ENCODE results near the gene DLK2.

The DLK2 gene

GRCh38 chr6:43488667-43489276 is 33.4 kb upstream of the DLK2 start:
- Histone ChIP-seq H3K27ac (ENCODE audit: insufficient read depth, low read length, poor library complexity, severe bottlenecking) (no peak overlapping the region), H3K9me3 (ENCODE audit: control insufficient read depth, low read length) (no peaks in the 10 kb centered on the region), H3K4me3 (ENCODE audit: insufficient read depth, low read depth, low read length, poor library complexity, severe bottlenecking) (no peak overlapping the region), H3K4me1 (ENCODE audit: control insufficient read depth, insufficient read depth, low read length, poor library complexity, severe bottlenecking) (no peaks in the 10 kb centered on the region), H3K36me3 (ENCODE audit: control insufficient read depth, insufficient read depth, low read length) (peaks cover 10% of the 10 kb centered on the region), H3K27me3 (replicated peaks; ENCODE audit: control insufficient read depth, insufficient read depth, low read length, poor library complexity, severe bottlenecking) (no peaks in the 10 kb centered on the region)
- DNase-seq, result no peak

GRCh38 chr6:43481591-43482236 is 26.4 kb upstream of the DLK2 start:
- Histone ChIP-seq H3K4me1 (ENCODE audit: control insufficient read depth, insufficient read depth, low read length, poor library complexity, severe bottlenecking) (peaks cover 13% of the 10 kb centered on the region), H3K36me3 (ENCODE audit: control insufficient read depth, insufficient read depth, low read length) (peaks cover 4% of the 10 kb centered on the region), H3K9me3 (ENCODE audit: control insufficient read depth, low read length) (no peaks in the 10 kb centered on the region), H3K27me3 (replicated peaks; ENCODE audit: control insufficient read depth, insufficient read depth, low read length, poor library complexity, severe bottlenecking) (no peaks in the 10 kb centered on the region), H3K4me3 (ENCODE audit: insufficient read depth, low read depth, low read length, poor library complexity, severe bottlenecking) (no peak overlapping the region), H3K27ac (ENCODE audit: insufficient read depth, low read length, poor library complexity, severe bottlenecking) (no peak overlapping the region)
- no peak for DNase-seq

GRCh38 chr6:43481075-43481474 is 25.7 kb upstream of the DLK2 start:
- peaks cover 4% of the 10 kb centered on the region for H3K36me3 ChIP-seq (ENCODE audit: control insufficient read depth, insufficient read depth, low read length)
- no peaks in the 10 kb centered on the region for H3K27me3 ChIP-seq (replicated peaks; ENCODE audit: control insufficient read depth, insufficient read depth, low read length, poor library complexity, severe bottlenecking)
- no peak overlapping the region for H3K27ac ChIP-seq (ENCODE audit: insufficient read depth, low read length, poor library complexity, severe bottlenecking)
- no peaks in the 10 kb centered on the region for H3K9me3 ChIP-seq (ENCODE audit: control insufficient read depth, low read length)
- DNase-seq, result no peak
- peaks cover 14% of the 10 kb centered on the region for H3K4me1 ChIP-seq (ENCODE audit: control insufficient read depth, insufficient read depth, low read length, poor library complexity, severe bottlenecking)
- H3K4me3 ChIP-seq (ENCODE audit: insufficient read depth, low read depth, low read length, poor library complexity, severe bottlenecking), result no peak overlapping the region

- peaks cover 4% of the 10 kb centered on the region for H3K36me3 ChIP-seq (ENCODE audit: control insufficient read depth, insufficient read depth, low read length)
- peak overlapping the region; percentile 92 for H3K4me3 ChIP-seq (ENCODE audit: insufficient read depth, low read depth, low read length, poor library complexity, severe bottlenecking)
- H3K27ac ChIP-seq (ENCODE audit: insufficient read depth, low read length, poor library complexity, severe bottlenecking), result peak overlapping the region; percentile 93
- no peaks in the 10 kb centered on the region for H3K27me3 ChIP-seq (replicated peaks; ENCODE audit: control insufficient read depth, insufficient read depth, low read length, poor library complexity, severe bottlenecking)
- no peaks in the 10 kb centered on the region for H3K9me3 ChIP-seq (ENCODE audit: control insufficient read depth, low read length)
- peaks cover 14% of the 10 kb centered on the region for H3K4me1 ChIP-seq (ENCODE audit: control insufficient read depth, insufficient read depth, low read length, poor library complexity, severe bottlenecking)
- no peak for DNase-seq
Observed at GRCh38 chr6:43478008-43478372, 22.6 kb upstream of the DLK2 start.

- Histone ChIP-seq H3K9me3 (ENCODE audit: control insufficient read depth, low read length) (no peaks in the 10 kb centered on the region), H3K36me3 (ENCODE audit: control insufficient read depth, insufficient read depth, low read length) (peaks cover 1% of the 10 kb centered on the region), H3K27ac (ENCODE audit: insufficient read depth, low read length, poor library complexity, severe bottlenecking) (peak within 1 kb of the TSS; percentile 93), H3K27me3 (replicated peaks; ENCODE audit: control insufficient read depth, insufficient read depth, low read length, poor library complexity, severe bottlenecking) (no peaks in the 10 kb centered on the region), H3K4me1 (ENCODE audit: control insufficient read depth, insufficient read depth, low read length, poor library complexity, severe bottlenecking) (peaks cover 14% of the 10 kb centered on the region), H3K4me3 (ENCODE audit: insufficient read depth, low read depth, low read length, poor library complexity, severe bottlenecking) (peak within 1 kb of the TSS; percentile 92)
- peak; percentile 89 to 93 (median 91) for DNase-seq
Observed at GRCh38 chr6:43477235-43478007, 22.1 kb upstream of the DLK2 start, which contains the start of gene TJAP1. Gene TJAP1, plus strand, starts transcription at chr6:43477570. Its CDS starts 21,432 bp downstream, at chr6:43499002.

- peaks cover 14% of the 10 kb centered on the region for H3K4me1 ChIP-seq (ENCODE audit: control insufficient read depth, insufficient read depth, low read length, poor library complexity, severe bottlenecking)
- no peak for DNase-seq
- peak overlapping the region; percentile 92 for H3K4me3 ChIP-seq (ENCODE audit: insufficient read depth, low read depth, low read length, poor library complexity, severe bottlenecking)
- peak overlapping the region; percentile 93 for H3K27ac ChIP-seq (ENCODE audit: insufficient read depth, low read length, poor library complexity, severe bottlenecking)
- no peaks in the 10 kb centered on the region for H3K27me3 ChIP-seq (replicated peaks; ENCODE audit: control insufficient read depth, insufficient read depth, low read length, poor library complexity, severe bottlenecking)
- H3K36me3 ChIP-seq (ENCODE audit: control insufficient read depth, insufficient read depth, low read length), result no peaks in the 10 kb centered on the region
- no peaks in the 10 kb centered on the region for H3K9me3 ChIP-seq (ENCODE audit: control insufficient read depth, low read length)
Observed at GRCh38 chr6:43476746-43477145, 21.4 kb upstream of the DLK2 start.

GRCh38 chr6:43475516-43475915 is 20.2 kb upstream of the DLK2 start:
- H3K9me3 ChIP-seq (ENCODE audit: control insufficient read depth, low read length), result no peaks in the 10 kb centered on the region
- DNase-seq, result no peak
- peaks cover 14% of the 10 kb centered on the region for H3K4me1 ChIP-seq (ENCODE audit: control insufficient read depth, insufficient read depth, low read length, poor library complexity, severe bottlenecking)
- no peak overlapping the region for H3K27ac ChIP-seq (ENCODE audit: insufficient read depth, low read length, poor library complexity, severe bottlenecking)
- no peak overlapping the region for H3K4me3 ChIP-seq (ENCODE audit: insufficient read depth, low read depth, low read length, poor library complexity, severe bottlenecking)
- no peaks in the 10 kb centered on the region for H3K27me3 ChIP-seq (replicated peaks; ENCODE audit: control insufficient read depth, insufficient read depth, low read length, poor library complexity, severe bottlenecking)
- no peaks in the 10 kb centered on the region for H3K36me3 ChIP-seq (ENCODE audit: control insufficient read depth, insufficient read depth, low read length)

- Histone ChIP-seq H3K9me3 (ENCODE audit: control insufficient read depth, low read length) (no peaks in the 10 kb centered on the region), H3K36me3 (ENCODE audit: control insufficient read depth, insufficient read depth, low read length) (no peaks in the 10 kb centered on the region)
- no peak for DNase-seq
Observed at GRCh38 chr6:43472515-43472914, 17.2 kb upstream of the DLK2 start.

GRCh38 chr6:43471399-43471798 is 16.1 kb upstream of the DLK2 start:
- no peaks in the 10 kb centered on the region for H3K4me1 ChIP-seq (ENCODE audit: control insufficient read depth, insufficient read depth, low read length, poor library complexity, severe bottlenecking)

More at GRCh38 chr6:43472515-43472914, 17.2 kb upstream of the DLK2 start:
- Histone ChIP-seq H3K4me1 (ENCODE audit: control insufficient read depth, insufficient read depth, low read length, poor library complexity, severe bottlenecking) (peaks cover 6% of the 10 kb centered on the region), H3K4me3 (ENCODE audit: insufficient read depth, low read depth, low read length, poor library complexity, severe bottlenecking) (no peak overlapping the region), H3K27me3 (replicated peaks; ENCODE audit: control insufficient read depth, insufficient read depth, low read length, poor library complexity, severe bottlenecking) (no peaks in the 10 kb centered on the region), H3K27ac (ENCODE audit: insufficient read depth, low read length, poor library complexity, severe bottlenecking) (no peak overlapping the region)

GRCh38 chr6:43469947-43470346 is 14.6 kb upstream of the DLK2 start:
- Histone ChIP-seq H3K27me3 (replicated peaks; ENCODE audit: control insufficient read depth, insufficient read depth, low read length, poor library complexity, severe bottlenecking) (peaks cover 5% of the 10 kb centered on the region), H3K36me3 (ENCODE audit: control insufficient read depth, insufficient read depth, low read length) (no peaks in the 10 kb centered on the region), H3K27ac (ENCODE audit: insufficient read depth, low read length, poor library complexity, severe bottlenecking) (no peak overlapping the region), H3K9me3 (ENCODE audit: control insufficient read depth, low read length) (no peaks in the 10 kb centered on the region), H3K4me1 (ENCODE audit: control insufficient read depth, insufficient read depth, low read length, poor library complexity, severe bottlenecking) (no peaks in the 10 kb centered on the region), H3K4me3 (ENCODE audit: insufficient read depth, low read depth, low read length, poor library complexity, severe bottlenecking) (no peak overlapping the region)
- no peak for DNase-seq

More at GRCh38 chr6:43471399-43471798, 16.1 kb upstream of the DLK2 start:
- no peaks in the 10 kb centered on the region for H3K36me3 ChIP-seq (ENCODE audit: control insufficient read depth, insufficient read depth, low read length)
- DNase-seq, result no peak
- H3K4me3 ChIP-seq (ENCODE audit: insufficient read depth, low read depth, low read length, poor library complexity, severe bottlenecking), result no peak overlapping the region
- H3K9me3 ChIP-seq (ENCODE audit: control insufficient read depth, low read length), result no peaks in the 10 kb centered on the region
- H3K27me3 ChIP-seq (replicated peaks; ENCODE audit: control insufficient read depth, insufficient read depth, low read length, poor library complexity, severe bottlenecking), result peaks cover 5% of the 10 kb centered on the region
- H3K27ac ChIP-seq (ENCODE audit: insufficient read depth, low read length, poor library complexity, severe bottlenecking), result no peak overlapping the region
